NCI-H524 (cell line): ENCODE data around the gene CCDC171.

Experiments
- DNase-seq, 2 experiments: peaks; one replicate each; lab custom pipeline; 2025; lab: John Stamatoyannopoulos, UW

Gene CCDC171

GRCh38 chr9:15882328-15882727 is 329.5 kb downstream of the CCDC171 start:
- DNase-seq = no peak

GRCh38 chr9:15882883-15883282 is 330.0 kb downstream of the CCDC171 start:
- DNase-seq = no peak

- DNase-seq = no peak
Measured at GRCh38 chr9:15885464-15885863, 332.6 kb downstream of the CCDC171 start.

GRCh38 chr9:15889555-15889954 is 336.7 kb downstream of the CCDC171 start:
- DNase-seq = no peak

GRCh38 chr9:15901572-15901971 is 348.7 kb downstream of the CCDC171 start:
- DNase-seq = no peak

GRCh38 chr9:15909297-15909696 is 356.5 kb downstream of the CCDC171 start:
- DNase-seq = no peak

- DNase-seq = no peak
Measured at GRCh38 chr9:15915711-15916110, 362.9 kb downstream of the CCDC171 start.

- DNase-seq = no peak
Measured at GRCh38 chr9:15927161-15927560, 374.3 kb downstream of the CCDC171 start.

GRCh38 chr9:15935661-15936305 is 382.9 kb downstream of the CCDC171 start:
- DNase-seq = no peak

- DNase-seq = peak in 1 of 2 experiments; percentile 23
Measured at GRCh38 chr9:15936306-15936921, 383.6 kb downstream of the CCDC171 start.

GRCh38 chr9:15942831-15943424 is 390.1 kb downstream of the CCDC171 start:
- DNase-seq = no peak

- no peak for DNase-seq
Measured at GRCh38 chr9:15944341-15944740, 391.5 kb downstream of the CCDC171 start.

GRCh38 chr9:15959663-15960062 is 406.8 kb downstream of the CCDC171 start:
- DNase-seq = no peak

- DNase-seq = no peak
Measured at GRCh38 chr9:15961217-15961616, 408.4 kb downstream of the CCDC171 start.

- no peak for DNase-seq
Measured at GRCh38 chr9:15965246-15965745, 412.5 kb downstream of the CCDC171 start.

- DNase-seq = no peak
Measured at GRCh38 chr9:15966471-15966870, 413.6 kb downstream of the CCDC171 start.

- DNase-seq = no peak
Measured at GRCh38 chr9:15967068-15967467, 414.2 kb downstream of the CCDC171 start.

GRCh38 chr9:15972760-15973159 is 419.9 kb downstream of the CCDC171 start:
- DNase-seq = no peak

GRCh38 chr9:15975101-15975778 is 422.4 kb downstream of the CCDC171 start:
- no peak for DNase-seq

- no peak for DNase-seq
Measured at GRCh38 chr9:15977438-15977837, 424.6 kb downstream of the CCDC171 start.

GRCh38 chr9:15982182-15982581 is 429.3 kb downstream of the CCDC171 start:
- peak in 1 of 2 experiments; percentile 40 for DNase-seq

GRCh38 chr9:15999422-16000339 is 446.8 kb downstream of the CCDC171 start:
- no peak for DNase-seq
